HG03342 (cell line): Measurements from ENCODE around the gene KIF19.
"Not testable (repeated sequence)": the region's sequence is repeated elsewhere in the genome, so short reads cannot be mapped to it uniquely, and the experiment has no call there.

ENCODE experiments used
- ATAC-seq: cut with Tn5 transposase; IDR thresholded peaks from one replicate; pipeline ENCODE4 v1.9.1; 2021; ENCODE audit warnings: mild to moderate bottlenecking, moderate library complexity; ENCODE audit not compliant: unreplicated experiment

The KIF19 gene

GRCh38 chr17:74325743-74326379 lies at the start of gene KIF19:
Gene KIF19 (plus strand): TSS chr17:74326226. CDS start chr17:74326350, 124 bp downstream.
- no peak for ATAC-seq

GRCh38 chr17:74276541-74277009 lies 49.5 kb upstream of the KIF19 start:
- no peak for ATAC-seq

- ATAC-seq, result no peak
Measured at GRCh38 chr17:74277935-74278334, 48.1 kb upstream of the KIF19 start.

- ATAC-seq, result not testable (repeated sequence)
Measured at GRCh38 chr17:74279617-74280016, 46.4 kb upstream of the KIF19 start.

- peak; percentile 59 for ATAC-seq
Measured at GRCh38 chr17:74280093-74280513, 45.9 kb upstream of the KIF19 start.

- ATAC-seq, result no peak
Measured at GRCh38 chr17:74281799-74282198, 44.2 kb upstream of the KIF19 start.

- ATAC-seq, result not testable (repeated sequence)
Measured at GRCh38 chr17:74282274-74282586, 43.8 kb upstream of the KIF19 start.

- no peak for ATAC-seq
Measured at GRCh38 chr17:74282587-74283370, 43.2 kb upstream of the KIF19 start.

GRCh38 chr17:74283371-74283673 lies 42.7 kb upstream of the KIF19 start:
- no peak for ATAC-seq

GRCh38 chr17:74287031-74287602 lies 38.9 kb upstream of the KIF19 start:
- ATAC-seq, result no peak

- ATAC-seq, result peak; percentile 64
Measured at GRCh38 chr17:74288785-74289184, 37.2 kb upstream of the KIF19 start.

GRCh38 chr17:74289688-74290087 lies 36.3 kb upstream of the KIF19 start:
- no peak for ATAC-seq

- no peak for ATAC-seq
Measured at GRCh38 chr17:74290340-74290739, 35.7 kb upstream of the KIF19 start.

- no peak for ATAC-seq
Measured at GRCh38 chr17:74292495-74292894, 33.5 kb upstream of the KIF19 start.

- no peak for ATAC-seq
Measured at GRCh38 chr17:74295625-74296547, 30.1 kb upstream of the KIF19 start.

- ATAC-seq, result no peak
Measured at GRCh38 chr17:74296548-74296936, 29.5 kb upstream of the KIF19 start.

GRCh38 chr17:74297941-74298340 lies 28.1 kb upstream of the KIF19 start:
- no peak for ATAC-seq

- no peak for ATAC-seq
Measured at GRCh38 chr17:74298778-74299177, 27.2 kb upstream of the KIF19 start.

- ATAC-seq, result no peak
Measured at GRCh38 chr17:74299226-74300009, 26.6 kb upstream of the KIF19 start.

- no peak for ATAC-seq
Measured at GRCh38 chr17:74303305-74303704, 22.7 kb upstream of the KIF19 start.
